HepG2 (cell line): ENCODE measurements around the gene PHF10. TPM values are rescaled to one million over a fixed set of nuclear protein-coding genes. Genes with fewer than 3 reads are reported as not detected.

Experiments
- ATAC-seq: fragments of 200-7000 bp; cut with Tn5 transposase; 3 replicates; pipeline ENCODE4 v1.9.1; 2020; ENCODE audit warnings: mild to moderate bottlenecking, moderate library complexity
- BruUV-seq: library from RNA; stranded (reverse); fragments of 400-500 nt; replicated peaks from 2 replicates; lab custom pipeline; 2021; lab: Mats Ljungman, UMichigan
- CTCF ChIA-PET: fragments of 300-600 bp; formaldehyde crosslinking; extraction: SDS; loops from one replicate; lab custom pipeline; 2021; ENCODE audit warnings: low total read pairs, inconsistent platforms, low intra/inter-chr PET ratio; lab: Yijun Ruan, JAX
- POLR2A ChIA-PET: fragments of 350-600 bp; sonication (Branson Sonifier 250); formaldehyde crosslinking; loops from one replicate; lab custom pipeline; 2020; ENCODE audit warnings: antibody characterized with exemption, inconsistent platforms; lab: Yijun Ruan, JAX
- DNase-seq: peaks from one replicate; pipeline ENCODE4 v3.0.0-alpha.2; 2015; ENCODE audit warnings: low spot score
- FAIRE-seq: peaks from 3 replicates; lab custom pipeline; 2011; peaks lifted over from hg19 to GRCh38; lab: Jason Lieb, UNC
- H2AFZ ChIP-seq: one replicate; pipeline ENCODE4 v1.6.1; 2011; ENCODE audit warnings: low read length, inconsistent platforms
- H3K27ac ChIP-seq: fragments of 300-600 bp; 3 replicates; pipeline ENCODE4 v1.8.0; 2011; ENCODE audit warnings: mixed run types, mild to moderate bottlenecking, mixed read lengths, low read length, inconsistent platforms; ENCODE audit not compliant: insufficient read depth; ENCODE audit errors: extremely low read length
- H3K27me3 ChIP-seq, 2 experiments: fragments of 200-600 bp in 1 of 2; 2 replicates in 1 of 2; 3 replicates in 1 of 2; pipeline versions ENCODE4 v1.6.0 to v1.8.0; 2011; ENCODE audit warnings: low read length in 2 of 2, mild to moderate bottlenecking in 2 of 2, moderate library complexity in 2 of 2, inconsistent platforms in 1 of 2; ENCODE audit not compliant: insufficient read depth in 2 of 2, control insufficient read depth in 1 of 2
- H3K36me3 ChIP-seq, 2 experiments: fragments of 200-600 bp in 1 of 2; replicated peaks in 1 of 2; 2 replicates in 1 of 2; 3 replicates in 1 of 2; pipeline versions ENCODE4 v1.5.1 to v1.8.0; 2011; ENCODE audit warnings: low read length in 2 of 2, inconsistent platforms in 1 of 2; ENCODE audit not compliant: insufficient read depth in 2 of 2, control insufficient read depth in 1 of 2
- H3K4me1 ChIP-seq: 2 replicates; pipeline ENCODE4 v1.5.1; 2012; ENCODE audit warnings: low read length, inconsistent platforms; ENCODE audit not compliant: insufficient read depth
- H3K4me2 ChIP-seq: 2 replicates; pipeline ENCODE4 v1.6.0; 2011; ENCODE audit warnings: low read depth, low read length, inconsistent platforms
- H3K4me3 ChIP-seq, 3 experiments: fragments of 200-600 bp in 1 of 3; sonication (generic), shearing (Covaris generic) in 1 of 3; replicated peaks in 1 of 3; 2 replicates each; pipeline ENCODE4 v1.5.1; 2011 to 2016; ENCODE audit warnings: low read length in 3 of 3, inconsistent platforms in 2 of 3, low read depth in 2 of 3, mild to moderate bottlenecking in 2 of 3, control low read depth in 1 of 3, mixed read lengths in 1 of 3; ENCODE audit not compliant: insufficient read depth in 1 of 3
- H3K79me2 ChIP-seq: one replicate; pipeline ENCODE4 v1.6.1; 2011; ENCODE audit warnings: low read length, inconsistent platforms; ENCODE audit not compliant: insufficient read depth
- H3K9ac ChIP-seq: 2 replicates; pipeline ENCODE4 v1.6.0; 2011; ENCODE audit warnings: mild to moderate bottlenecking, low read depth, low read length, inconsistent platforms; ENCODE audit not compliant: insufficient read depth
- H3K9me3 ChIP-seq: 2 replicates; pipeline ENCODE4 v1.5.1; 2012; ENCODE audit warnings: mild to moderate bottlenecking, low read length
- H4K20me1 ChIP-seq: 2 replicates; pipeline ENCODE4 v1.6.0; 2011; ENCODE audit warnings: inconsistent platforms, mild to moderate bottlenecking, low read length, moderate library complexity; ENCODE audit not compliant: insufficient read depth
- GLI4 ChIP-seq: sonication (generic); formaldehyde crosslinking; IDR thresholded peaks from 2 replicates; pipeline ENCODE4 v1.5.1; 2020; ENCODE audit warnings: missing genetic modification reagents, mild to moderate bottlenecking, moderate library complexity, borderline replicate concordance
- PAF1 ChIP-seq: IDR thresholded peaks from 2 replicates; pipeline ENCODE4 v1.6.1; 2016; ENCODE audit warnings: missing genetic modification reagents, missing compliant biosample characterization
- SYNCRIP ChIP-seq: fragments of 200-400 bp; formaldehyde crosslinking; IDR thresholded peaks from 2 replicates; pipeline ENCODE4 v1.6.1; 2018; ENCODE audit warnings: mild to moderate bottlenecking, low read depth, low read length; ENCODE audit not compliant: insufficient read depth
- YEATS4 ChIP-seq: sonication (generic); formaldehyde crosslinking; IDR thresholded peaks from 2 replicates; pipeline ENCODE4 v1.4.0; 2020; ENCODE audit warnings: missing genetic modification reagents, borderline replicate concordance
- ZBTB3 ChIP-seq: sonication (generic); formaldehyde crosslinking; IDR thresholded peaks from 2 replicates; pipeline ENCODE4 v1.4.0; 2020; ENCODE audit warnings: low read depth, mild to moderate bottlenecking, moderate library complexity, missing genetic modification reagents, borderline replicate concordance
- ZNF646 ChIP-seq: sonication (generic); formaldehyde crosslinking; IDR thresholded peaks from 2 replicates; pipeline ENCODE4 v1.9.0; 2021; ENCODE audit warnings: mild to moderate bottlenecking, missing genetic modification reagents
- WGBS: methylation state at CpG from one replicate; pipeline ENCODE4 v1.1.6; 2017; ENCODE audit warnings: low lambda C conversion rate; 5-methylcytosine and 5-hydroxymethylcytosine counted together
- in situ Hi-C: cut with HindIII; loops from 2 replicates; pipeline ENCODE4 v1.10.0; 2017; ENCODE audit warnings: low pct_unique_long_range_greater_than_20kb; ENCODE audit not compliant: extremely low pct_ligation_motif_present
- intact Hi-C: fragments of 100-400 bp; cut with micrococcal nuclease; formaldehyde crosslinking; loops from one replicate; pipeline ENCODE4 v1.10.0; 2022; ENCODE audit not compliant: unreplicated experiment
- polyA plus RNA-seq, 8 experiments: library from polyadenylated mRNA; depleted of rRNA in 3 of 8; stranded (reverse) in 7 of 8; unstranded in 1 of 8; fragments of >200 nt; fragmentation: Illumina TruSeq in 4 of 8; extraction: Trizol in 4 of 8; gene quantifications; 2 replicates each; pipeline versions ENCODE4 v1.2.1 to v1.2.3, GENCODE V29; 2011 to 2016; ENCODE audit warnings: low read depth in 4 of 8, missing spikeins in 1 of 8, mixed read lengths in 1 of 8; ENCODE audit not compliant: insufficient read depth in 1 of 8
- total RNA-seq, 5 experiments: library from RNA; depleted of rRNA; stranded (reverse); fragments of >200 nt; fragmentation: Illumina TruSeq; extraction: Trizol; gene quantifications; 2 replicates each; pipeline ENCODE4 v1.2.3, GENCODE V29; 2016; ENCODE audit warnings: low read depth in 1 of 5
- TF ChIP-seq, protein P1 (sequence below): sonication (generic); formaldehyde crosslinking; IDR thresholded peaks from 2 replicates; pipeline ENCODE4 v1.8.1; 2023; ENCODE audit warnings: mild to moderate bottlenecking, missing genetic modification reagents

The PHF10 gene
- total and polyA plus RNA-seq, 2 of the 13 experiments (the other 11 are each of a cell fraction or from before 2014, with no cell fraction given): 42.1 to 84.1 TPM

DNA sequence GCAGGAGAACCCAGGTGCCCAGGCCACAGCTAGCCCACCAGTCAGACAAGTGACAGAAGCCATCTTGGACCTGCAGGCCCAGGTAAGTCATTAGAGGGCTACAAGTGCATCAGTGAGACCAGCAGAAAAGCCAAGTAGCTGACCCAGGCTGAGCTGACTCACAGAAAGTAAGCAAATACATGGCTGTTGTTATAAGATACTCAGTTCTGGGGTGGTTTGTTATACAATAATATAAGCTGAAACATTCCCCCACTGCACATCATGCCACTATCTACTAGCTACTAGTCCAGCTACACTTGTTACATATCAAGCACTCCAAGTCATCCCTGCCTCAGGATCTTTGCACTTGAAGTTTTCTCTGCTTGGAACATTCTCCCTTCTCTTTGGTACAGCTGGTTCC is 17.0 kb upstream of the PHF10 start (continued):
- no peak for TF ChIP-seq ZNF646 (CRISPR knock-in tag)
- TF ChIP-seq, all 625 proteins: peak for 0

DNA sequence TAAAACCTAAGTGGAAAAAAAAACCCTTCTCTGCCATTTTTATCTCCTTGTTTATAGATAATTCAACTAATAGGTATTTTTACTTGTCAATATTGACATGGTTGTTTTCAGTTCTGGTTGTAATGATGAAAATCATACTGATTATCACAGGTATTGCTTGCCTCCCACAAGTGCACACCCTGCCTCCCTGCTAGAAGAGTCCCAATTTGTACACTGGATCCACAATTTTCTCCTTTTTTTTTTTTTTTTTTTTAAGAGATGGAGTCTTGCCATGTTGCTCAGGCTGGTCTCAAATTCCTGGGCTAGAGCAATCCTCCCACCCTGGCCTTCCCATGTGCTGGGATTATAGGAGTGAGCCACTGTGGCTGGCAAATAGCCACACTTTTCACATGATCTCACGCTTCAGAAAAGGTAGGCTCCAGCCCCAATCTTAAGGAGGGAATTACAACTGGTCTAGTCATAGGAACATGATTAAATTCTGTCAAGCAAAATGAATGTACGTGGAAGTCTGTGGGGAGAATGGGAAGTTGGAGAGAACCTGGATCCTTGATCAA is 14.8 kb upstream of the PHF10 start:
- Histone ChIP-seq H3K9me3 (no peaks in the 10 kb centered on the region), H4K20me1 (no peaks in the 10 kb centered on the region), H2AFZ (no peak overlapping the region), H3K9ac (no peak overlapping the region), H3K27me3 (peaks cover 0 to 2% of the 10 kb centered on the region in 2 experiments; a peak in 2 of 5 replicates), H3K36me3 (no peaks in the 10 kb centered on the region), H3K79me2 (no peaks in the 10 kb centered on the region), H3K27ac (no peak overlapping the region), H3K4me3 (no peak overlapping the region), H3K4me2 (no peak overlapping the region), H3K4me1 (no peaks in the 10 kb centered on the region)
- 65% methylated on average over 2 of the region's 2 CpGs for WGBS
- intact Hi-C loops (no loop called here), in situ Hi-C loops (no loop called here)
- ChIA-PET CTCF (no interaction called here), POLR2A (no interaction called here)
- TF ChIP-seq GLI4 (CRISPR knock-in tag) (no peak), ZBTB3 (CRISPR knock-in tag) (no peak), SYNCRIP (no peak), PAF1 (CRISPR knock-in tag) (no peak), YEATS4 (CRISPR knock-in tag) (no peak)
- TF ChIP-seq, protein P1, sequence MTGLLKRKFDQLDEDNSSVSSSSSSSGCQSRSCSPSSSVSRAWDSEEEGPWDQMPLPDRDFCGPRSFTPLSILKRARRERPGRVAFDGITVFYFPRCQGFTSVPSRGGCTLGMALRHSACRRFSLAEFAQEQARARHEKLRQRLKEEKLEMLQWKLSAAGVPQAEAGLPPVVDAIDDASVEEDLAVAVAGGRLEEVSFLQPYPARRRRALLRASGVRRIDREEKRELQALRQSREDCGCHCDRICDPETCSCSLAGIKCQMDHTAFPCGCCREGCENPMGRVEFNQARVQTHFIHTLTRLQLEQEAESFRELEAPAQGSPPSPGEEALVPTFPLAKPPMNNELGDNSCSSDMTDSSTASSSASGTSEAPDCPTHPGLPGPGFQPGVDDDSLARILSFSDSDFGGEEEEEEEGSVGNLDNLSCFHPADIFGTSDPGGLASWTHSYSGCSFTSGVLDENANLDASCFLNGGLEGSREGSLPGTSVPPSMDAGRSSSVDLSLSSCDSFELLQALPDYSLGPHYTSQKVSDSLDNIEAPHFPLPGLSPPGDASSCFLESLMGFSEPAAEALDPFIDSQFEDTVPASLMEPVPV (CRISPR knock-in tag): no peak
- ATAC-seq (no peak), DNase-seq (no peak), FAIRE-seq (no peak)
- BruUV-seq: no TSS peak
